SHP77 (cell line): Measurements from ENCODE around the gene PAPSS1.
"Not testable (repeated sequence)": the region's sequence is repeated elsewhere in the genome, so short reads cannot be mapped to it uniquely, and the experiment has no call there.

Source experiments
- DNase-seq, 2 experiments: peaks; one replicate each; lab custom pipeline; 2025; lab: John Stamatoyannopoulos, UW

Gene PAPSS1

GRCh38 chr4:107689912-107690587, 30.0 kb downstream of the PAPSS1 start:
- no peak for DNase-seq

- no peak for DNase-seq
These were observed 31.6 kb downstream of the PAPSS1 start for GRCh38 chr4:107688421-107688820.

GRCh38 chr4:107685740-107686139, 34.3 kb downstream of the PAPSS1 start:
- no peak for DNase-seq

GRCh38 chr4:107683873-107684272, 36.2 kb downstream of the PAPSS1 start:
- DNase-seq: no peak

- no peak for DNase-seq
These were observed 37.7 kb downstream of the PAPSS1 start for GRCh38 chr4:107682306-107682705.

- DNase-seq: no peak
These were observed 51.0 kb downstream of the PAPSS1 start for GRCh38 chr4:107669068-107669467.

GRCh38 chr4:107666134-107666533, 53.9 kb downstream of the PAPSS1 start:
- no peak for DNase-seq

- no peak for DNase-seq
These were observed 55.0 kb downstream of the PAPSS1 start for GRCh38 chr4:107665001-107665400.

GRCh38 chr4:107658400-107659336, 61.4 kb downstream of the PAPSS1 start:
- no peak for DNase-seq

GRCh38 chr4:107655289-107655688, 64.7 kb downstream of the PAPSS1 start:
- DNase-seq: no peak

- no peak for DNase-seq
These were observed 65.3 kb downstream of the PAPSS1 start for GRCh38 chr4:107654694-107655093.

GRCh38 chr4:107651408-107651807, 68.6 kb downstream of the PAPSS1 start:
- DNase-seq: not testable (repeated sequence)

GRCh38 chr4:107650251-107650650, 69.8 kb downstream of the PAPSS1 start:
- no peak for DNase-seq

GRCh38 chr4:107648178-107648991, 71.6 kb downstream of the PAPSS1 start:
- no peak for DNase-seq

- no peak for DNase-seq
These were observed 72.4 kb downstream of the PAPSS1 start for GRCh38 chr4:107647591-107647990.

- DNase-seq: no peak
These were observed 74.4 kb downstream of the PAPSS1 start for GRCh38 chr4:107645604-107646003.

GRCh38 chr4:107643021-107643420, 77.0 kb downstream of the PAPSS1 start:
- no peak for DNase-seq

GRCh38 chr4:107640878-107641277, 79.2 kb downstream of the PAPSS1 start:
- no peak for DNase-seq

GRCh38 chr4:107640197-107640596, 79.8 kb downstream of the PAPSS1 start:
- DNase-seq: no peak

GRCh38 chr4:107635735-107636134, 84.3 kb downstream of the PAPSS1 start:
- DNase-seq: no peak

- no peak for DNase-seq
These were observed 88.5 kb downstream of the PAPSS1 start for GRCh38 chr4:107631560-107631959.

- no peak for DNase-seq
These were observed 89.8 kb downstream of the PAPSS1 start for GRCh38 chr4:107630185-107630705.
